Measurements from ENCODE around the gene NUP107.
"Not testable (repeated sequence)": the region's sequence is repeated elsewhere in the genome, so short reads cannot be mapped to it uniquely, and the experiment has no call there.

Gene NUP107

GRCh38 chr12:68686595-68687521 is at the start of gene NUP107:
Gene NUP107, plus strand, starts transcription at chr12:68686978. Its CDS starts 88 bp downstream, at chr12:68687066.
- DNase-seq = peak; percentile 96

- not testable (repeated sequence) for DNase-seq
Measured at GRCh38 chr12:68637439-68637838, 49.3 kb upstream of the NUP107 start.

DNA sequence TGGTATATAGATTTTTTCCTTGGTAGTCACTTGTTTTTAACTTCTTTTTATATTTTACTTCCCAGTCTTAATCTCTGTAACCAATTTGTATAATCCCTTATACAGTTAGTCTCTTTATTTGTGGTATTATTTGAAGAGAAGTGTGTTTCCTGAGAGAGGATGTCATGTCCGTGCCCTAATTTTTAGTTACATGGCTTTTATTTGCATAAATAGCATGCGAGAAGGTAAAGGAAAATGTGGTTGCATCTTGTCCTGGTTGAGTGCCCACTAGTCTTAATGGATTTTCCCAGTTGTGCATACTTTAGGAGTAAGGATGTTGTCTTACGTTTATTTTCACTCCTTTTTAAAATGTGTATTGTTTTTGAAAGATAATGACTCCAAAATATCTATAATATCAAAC is 48.6 kb upstream of the NUP107 start:
- no peak for DNase-seq

DNA sequence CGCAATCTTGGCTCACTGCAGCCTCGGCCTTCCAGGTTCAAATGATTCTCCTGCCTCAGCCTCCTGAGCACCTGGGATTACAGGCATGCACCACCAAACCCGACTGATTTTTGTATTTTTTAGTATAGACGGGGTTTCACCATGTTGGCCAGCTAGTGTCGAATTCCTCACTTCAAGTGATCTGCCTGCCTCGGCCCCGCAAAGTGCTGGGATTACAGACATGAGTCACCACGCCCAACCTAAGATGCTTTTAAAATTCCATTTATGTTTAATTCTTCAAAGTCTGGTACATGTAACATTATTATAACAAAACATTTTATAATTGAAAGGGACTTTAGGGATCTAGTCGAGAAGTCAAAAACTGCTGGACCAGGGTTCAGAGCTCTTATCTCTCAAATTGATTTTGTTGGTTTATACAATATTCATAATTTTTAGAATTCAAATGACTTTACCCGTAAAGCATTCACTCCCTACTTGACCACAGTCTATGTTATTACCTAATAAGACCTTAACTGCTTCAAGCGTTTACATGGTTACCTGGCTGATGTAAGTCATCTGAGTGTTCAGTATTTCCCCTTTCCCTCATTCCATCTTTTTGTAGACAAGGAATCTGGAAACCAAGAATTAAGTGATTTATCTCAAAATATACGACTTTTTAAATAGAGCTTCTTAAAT is 47.9 kb upstream of the NUP107 start:
- no peak for DNase-seq

GRCh38 chr12:68639396-68639767 is 47.4 kb upstream of the NUP107 start:
- DNase-seq = no peak

GRCh38 chr12:68641138-68641537 is 45.6 kb upstream of the NUP107 start:
- DNase-seq = no peak

DNA sequence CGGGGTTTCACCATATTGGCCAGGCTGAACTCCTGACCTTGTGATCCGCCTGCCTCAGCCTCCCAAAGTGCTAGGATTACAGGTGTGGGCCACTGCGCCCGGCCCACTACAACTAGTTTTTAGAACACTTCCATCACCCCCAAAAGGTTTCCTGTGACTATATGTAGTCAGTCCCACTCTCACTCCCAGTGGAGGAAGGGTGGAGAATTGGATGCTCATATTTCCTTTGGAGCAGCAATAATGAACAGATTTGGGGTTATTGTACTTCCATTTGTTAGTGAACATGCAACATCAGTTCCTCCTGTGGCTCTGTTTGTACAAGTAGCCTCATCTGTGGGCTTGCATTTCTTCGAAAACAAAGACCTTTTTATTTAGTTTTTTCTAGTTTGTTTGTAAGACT is 40.3 kb upstream of the NUP107 start:
- no peak for DNase-seq

DNA sequence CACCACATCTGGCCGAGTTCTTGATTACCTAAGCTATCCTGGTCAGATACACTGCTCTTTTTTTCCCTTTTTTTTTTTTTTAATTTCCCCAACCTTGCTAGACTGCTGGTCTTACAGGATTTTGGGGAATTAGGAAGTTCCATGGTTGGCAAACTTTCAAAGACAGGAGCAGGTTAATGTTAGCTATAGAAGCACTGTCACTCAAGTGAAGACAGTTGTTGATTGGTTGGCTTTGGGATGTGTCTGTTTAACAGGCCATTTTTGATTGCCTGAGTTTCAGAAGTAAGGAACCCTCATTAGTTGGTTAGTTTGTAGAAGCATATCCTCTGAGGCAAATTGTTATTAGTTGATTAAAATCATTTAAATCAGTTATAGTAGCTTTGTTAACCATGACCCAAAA is 39.3 kb upstream of the NUP107 start:
- DNase-seq = no peak

- DNase-seq = no peak
Measured at GRCh38 chr12:68648179-68648578, 38.6 kb upstream of the NUP107 start.

DNA sequence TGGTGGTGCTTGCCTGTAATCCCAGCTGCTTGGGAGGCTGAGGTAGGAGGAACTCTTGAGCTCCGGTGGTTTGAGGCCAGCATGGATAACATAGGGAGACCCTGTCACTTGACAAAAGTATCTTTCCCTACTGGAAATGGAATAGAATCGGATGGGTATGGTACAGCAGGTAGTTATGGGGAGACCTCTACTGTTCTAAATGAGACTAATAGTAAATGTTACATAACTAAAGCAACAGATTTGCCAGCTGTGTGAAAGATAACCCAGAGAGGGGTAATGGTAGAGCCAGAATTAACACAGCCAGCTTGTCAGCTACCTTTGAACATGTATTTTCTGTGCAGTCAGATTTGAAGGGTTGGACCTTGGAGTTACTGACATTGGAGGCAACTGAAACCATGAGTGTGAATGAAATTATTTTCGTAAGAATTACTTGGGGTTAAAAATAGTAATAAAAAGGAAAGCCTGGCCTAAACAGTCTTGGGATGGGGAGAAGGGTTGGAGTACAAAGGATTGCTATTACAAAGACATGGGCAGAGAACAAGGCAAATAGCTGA is 21.7 kb upstream of the NUP107 start:
- DNase-seq = no peak

DNA sequence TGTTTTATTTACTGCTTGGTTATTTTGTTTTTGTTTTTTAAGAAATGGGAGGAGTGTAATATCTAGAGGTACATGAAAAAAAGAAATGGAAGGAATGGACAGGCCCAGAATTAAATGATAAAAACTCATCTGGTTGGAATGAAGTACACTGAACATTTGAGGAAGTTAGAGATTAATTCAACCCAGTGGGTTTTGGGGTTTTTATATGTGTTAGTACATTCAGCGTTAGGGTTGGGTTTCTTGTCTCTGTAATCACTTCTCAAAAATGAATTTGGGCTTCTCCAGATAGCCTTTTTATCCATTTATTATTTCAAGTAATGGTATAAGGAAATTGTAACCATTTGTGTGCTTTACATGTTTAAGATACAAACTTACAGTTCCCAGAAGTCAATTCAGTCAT is 19.5 kb upstream of the NUP107 start:
- DNase-seq = no peak

DNA sequence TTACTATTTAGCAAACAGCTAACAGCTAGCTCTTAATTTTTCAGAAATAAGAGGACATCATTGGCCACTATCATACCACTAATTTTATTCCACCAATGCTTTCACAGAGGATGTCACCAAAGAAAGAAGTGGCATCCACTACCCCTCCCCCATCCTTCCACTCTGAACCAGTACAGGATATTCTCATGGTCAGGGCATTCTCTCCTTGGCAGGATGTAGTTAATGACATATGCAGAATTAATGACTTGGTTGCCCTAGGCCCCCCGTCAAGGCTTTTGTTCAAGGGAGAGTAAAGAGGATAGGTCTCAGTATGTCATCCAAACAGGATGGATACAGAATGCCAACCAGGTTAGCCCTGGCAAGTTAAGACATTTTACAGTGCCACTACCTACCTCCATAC is 18.9 kb upstream of the NUP107 start:
- no peak for DNase-seq

DNA sequence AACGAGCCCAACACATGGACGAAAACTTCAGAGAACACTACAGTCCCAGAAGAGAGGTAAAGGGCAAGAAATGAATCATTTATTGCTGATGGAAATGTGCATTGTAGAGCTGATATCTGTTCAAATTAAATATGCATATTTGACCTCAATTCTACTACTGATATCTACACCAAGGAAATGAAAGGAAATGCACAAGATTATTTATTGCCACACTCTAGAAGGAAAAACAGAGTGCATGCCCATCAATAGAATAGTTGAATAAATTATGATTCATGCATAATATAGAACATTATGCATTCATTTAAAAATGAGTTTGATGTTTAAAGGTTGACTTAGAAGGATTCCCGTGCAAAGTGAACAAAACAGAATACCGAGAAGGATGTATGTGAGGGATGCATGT is 15.6 kb upstream of the NUP107 start:
- no peak for DNase-seq

DNA sequence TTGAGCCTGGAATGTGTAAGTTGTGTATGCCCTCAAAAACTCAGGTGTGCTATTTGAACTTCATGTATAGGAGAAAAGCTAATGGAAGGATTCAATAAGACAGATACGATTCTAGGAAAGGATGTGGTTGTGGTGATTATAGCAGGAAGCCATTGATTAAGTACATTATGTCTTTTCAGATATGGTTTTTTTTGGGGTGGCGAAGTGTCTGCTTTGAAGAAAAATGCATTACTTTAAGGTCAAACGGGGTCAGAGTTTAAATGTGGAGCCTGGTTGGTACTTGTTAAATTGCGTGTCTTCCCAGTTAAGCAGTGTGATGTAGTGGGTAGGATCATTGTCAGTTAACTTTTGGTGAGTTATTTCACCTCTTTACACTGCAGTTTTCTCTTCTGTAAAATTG is 13.0 kb upstream of the NUP107 start:
- DNase-seq = no peak

- no peak for DNase-seq
Measured at GRCh38 chr12:68674376-68674775, 12.4 kb upstream of the NUP107 start.

DNA sequence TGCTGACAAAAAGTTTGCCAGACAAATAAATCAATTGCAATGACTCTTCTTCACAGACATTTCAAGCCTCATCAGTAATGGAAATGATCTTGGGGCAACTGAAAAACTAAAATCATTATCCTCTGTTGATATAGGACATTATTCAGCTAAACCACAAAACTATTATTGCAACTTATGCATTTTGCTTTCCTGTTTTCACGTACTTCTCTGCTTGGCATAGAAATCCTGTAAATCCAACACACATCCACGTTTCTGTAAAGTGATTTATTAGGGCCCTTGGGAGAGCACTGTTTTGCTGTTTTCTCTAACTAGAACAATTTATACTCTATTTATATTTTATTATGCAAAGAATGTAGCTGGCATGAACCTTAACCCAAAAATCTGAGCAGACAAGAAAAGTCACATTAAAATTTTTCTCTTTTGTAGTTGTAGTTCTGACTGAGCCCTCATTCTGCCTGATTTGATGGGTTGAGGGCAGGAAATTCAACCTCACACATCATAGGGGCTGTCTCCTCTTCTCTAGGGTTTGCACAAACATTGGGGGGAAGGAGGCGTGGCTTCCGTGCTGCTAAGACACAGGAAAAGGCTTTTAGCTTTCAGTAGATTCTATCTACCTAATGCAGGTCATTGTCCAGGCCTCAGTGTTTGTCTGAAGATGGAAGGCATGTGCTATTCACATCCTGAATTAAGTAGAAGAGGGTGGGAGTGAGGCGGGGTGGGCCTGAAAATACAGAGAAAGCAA is 11.5 kb upstream of the NUP107 start:
- peak; percentile 68 for DNase-seq

DNA sequence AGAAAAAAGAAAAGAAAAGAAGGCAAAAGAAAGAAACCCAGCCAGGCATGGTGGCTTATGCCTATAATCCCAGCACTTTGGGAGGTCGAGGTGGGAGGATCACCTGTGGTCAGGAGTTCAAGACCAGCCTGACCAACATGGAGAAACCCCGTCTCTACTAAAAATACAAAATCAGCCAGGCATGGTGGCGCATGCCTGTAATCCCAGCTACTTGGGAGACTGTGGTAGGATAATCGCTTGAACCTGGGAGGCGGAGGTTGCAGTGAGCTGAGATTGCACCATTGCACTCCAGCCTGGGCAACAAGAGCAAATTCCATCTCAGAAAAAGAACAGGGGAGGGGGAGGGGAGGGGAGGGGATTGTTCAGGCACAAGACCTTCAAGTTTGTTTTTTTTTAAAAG is 9.9 kb upstream of the NUP107 start:
- not testable (repeated sequence) for DNase-seq

- DNase-seq = no peak
Measured at GRCh38 chr12:68686262-68686594, 550 bp upstream of the NUP107 start.

DNA sequence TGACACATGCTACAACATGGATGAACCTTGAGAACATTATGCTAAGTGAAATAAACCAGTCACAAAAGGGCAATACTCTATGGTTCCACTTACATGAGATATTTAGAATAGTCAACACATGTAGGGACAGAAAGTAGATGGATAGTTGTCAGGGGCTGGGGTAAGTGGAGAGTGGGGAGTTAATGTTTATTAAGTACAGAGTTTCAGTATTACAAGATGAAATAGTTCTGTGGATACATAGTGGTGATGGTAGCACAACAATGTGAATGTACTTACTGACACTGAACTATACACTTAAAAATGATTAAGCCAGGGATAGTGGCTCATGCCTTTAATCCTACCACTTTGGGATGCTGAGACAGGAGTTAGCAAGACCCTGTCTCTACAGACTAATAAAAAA is 8.7 kb downstream of the NUP107 start:
- DNase-seq = no peak

- no peak for DNase-seq
Measured at GRCh38 chr12:68699486-68699885, 12.7 kb downstream of the NUP107 start.

DNA sequence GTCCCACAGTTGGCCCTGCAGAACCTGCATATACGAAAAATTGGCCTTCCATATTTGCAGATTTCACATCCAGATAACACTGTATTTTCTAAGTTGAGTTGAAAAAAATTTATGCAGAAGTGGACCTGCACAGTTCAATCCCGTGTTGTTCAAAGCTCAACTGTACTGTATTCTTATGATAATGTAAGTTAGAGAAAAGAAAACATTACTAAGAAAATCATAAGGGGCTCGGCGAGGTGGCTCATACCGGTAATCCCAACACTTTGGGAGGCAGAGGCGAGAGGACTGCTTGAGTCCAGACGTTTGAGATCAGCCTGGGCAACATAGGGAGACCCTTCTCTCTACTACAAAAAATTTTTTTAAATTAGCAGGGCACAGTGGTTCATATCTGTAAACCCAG is 41.0 kb downstream of the NUP107 start:
- no peak for DNase-seq

DNA sequence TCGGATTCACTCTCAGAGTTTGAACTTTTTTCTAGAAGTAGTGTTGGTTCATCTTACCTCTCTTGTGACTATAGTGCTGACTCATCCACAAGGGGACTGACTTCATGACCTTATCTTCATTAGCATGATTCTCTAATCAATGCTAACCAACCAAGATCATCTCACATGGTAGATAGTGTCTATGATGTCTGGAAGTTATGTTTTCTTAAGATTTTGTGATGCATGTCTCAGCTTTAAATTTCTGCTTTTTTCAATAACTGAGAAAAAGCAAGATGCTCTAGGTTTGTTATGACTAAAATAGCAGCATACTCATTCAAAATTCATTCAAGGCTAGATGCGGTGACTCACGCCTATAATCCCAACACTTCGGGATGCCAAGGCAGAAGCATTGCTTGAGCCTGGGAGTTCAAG is 46.9 kb downstream of the NUP107 start:
- DNase-seq = no peak

GRCh38 chr12:68739891-68740290 is 53.1 kb downstream of the NUP107 start:
- DNase-seq = no peak

GRCh38 chr12:68743356-68743755 is 56.6 kb downstream of the NUP107 start:
- DNase-seq = no peak

Measured in activated T-cell treated with anti-CD3 and anti-CD28 coated beads, Interleukin-2, amount 50 U/mL, for 1 hour (primary cell).